Activated T-cell treated with anti-CD3 and anti-CD28 coated beads for 24 hours (primary cell): Measurements from ENCODE around the gene COL5A1.

Experiments used
- DNase-seq: peaks from one replicate; pipeline ENCODE4 v3.0.0-alpha.2; 2020; ENCODE audit warnings: low read depth

COL5A1 gene

GRCh38 chr9:134880484-134881312 is 239.1 kb downstream of the COL5A1 start, which contains the start of gene FCN2:
TSS of gene FCN2 (plus strand) at chr9:134880810. CDS start at chr9:134880822, 12 bp downstream.
- no peak for DNase-seq

- DNase-seq: no peak
Measured at GRCh38 chr9:134881313-134881670, 239.7 kb downstream of the COL5A1 start.

GRCh38 chr9:134882204-134882785 is 240.7 kb downstream of the COL5A1 start:
- DNase-seq: no peak

- no peak for DNase-seq
Measured at GRCh38 chr9:134883040-134883782, 241.6 kb downstream of the COL5A1 start.

- DNase-seq: no peak
Measured at GRCh38 chr9:134884492-134884891, 242.9 kb downstream of the COL5A1 start.

- no peak for DNase-seq
Measured at GRCh38 chr9:134885001-134885678, 243.5 kb downstream of the COL5A1 start.

- no peak for DNase-seq
Measured at GRCh38 chr9:134885679-134886412, 244.2 kb downstream of the COL5A1 start.

GRCh38 chr9:134886413-134886913 is 244.9 kb downstream of the COL5A1 start:
- DNase-seq: no peak

GRCh38 chr9:134887219-134887618 is 245.6 kb downstream of the COL5A1 start:
- no peak for DNase-seq

- no peak for DNase-seq
Measured at GRCh38 chr9:134887686-134888602, 246.3 kb downstream of the COL5A1 start.

GRCh38 chr9:134888603-134889190 is 247.1 kb downstream of the COL5A1 start:
- no peak for DNase-seq

GRCh38 chr9:134889386-134890154 is 248.0 kb downstream of the COL5A1 start:
- DNase-seq: no peak

- DNase-seq: no peak
Measured at GRCh38 chr9:134890155-134890495, 248.5 kb downstream of the COL5A1 start.

GRCh38 chr9:134891053-134891452 is 249.4 kb downstream of the COL5A1 start:
- no peak for DNase-seq

GRCh38 chr9:134891713-134892112 is 250.1 kb downstream of the COL5A1 start:
- no peak for DNase-seq

- DNase-seq: no peak
Measured at GRCh38 chr9:134892221-134892620, 250.6 kb downstream of the COL5A1 start.

GRCh38 chr9:134892820-134893420 is 251.3 kb downstream of the COL5A1 start:
- no peak for DNase-seq
